ENCODE measurements around the gene PGP.

GRCh38 chr16:2210386-2211365 is 4.0 kb downstream of the PGP start, which contains the start of gene BRICD5:
- TF ChIP-seq CTCF (optimal IDR thresholded peaks at IDR 0.05 in 1 of 3, IDR thresholded peaks at IDR 0.05 in 1 of 3, conservative IDR thresholded peaks at IDR 0.05 in 1 of 3; ENCODE audit: extremely low read depth in 1 of 3, insufficient read depth in 2 of 3, low read length in 3 of 3) = no peak
- TF ChIP-seq EZH2 (IDR thresholded peaks at IDR 0.05; ENCODE audit: low read length) = no peak
